Fibroblast of mammary gland (primary cell): ENCODE data around the gene USP11.
A peak's percentile ranks its signal among the peaks of the same experiment; 100 is the strongest.

Experiments
- DNase-seq: peaks from one replicate; pipeline ENCODE4 v3.0.0-alpha.2; 2010; ENCODE audit warnings: low read depth
- H3K4me3 ChIP-seq: 2 replicates; pipeline ENCODE4 v1.5.1; 2011; ENCODE audit warnings: low read depth, mild to moderate bottlenecking, low read length, moderate library complexity; ENCODE audit not compliant: control insufficient read depth
- CTCF ChIP-seq: conservative IDR thresholded peaks from 2 replicates; pipeline ENCODE4 v1.5.1; 2011; ENCODE audit warnings: low read depth, low read length, inconsistent platforms; ENCODE audit not compliant: control insufficient read depth, insufficient read depth

The USP11 gene

GRCh38 chrX:47234583-47234982 is 1.8 kb downstream of the USP11 start:
- TF ChIP-seq CTCF = no peak
- DNase-seq = peak; percentile 60
- H3K4me3 ChIP-seq = peak overlapping the region; percentile 59

GRCh38 chrX:47235691-47236103 is 2.9 kb downstream of the USP11 start:
- peak; percentile 57 for DNase-seq
- TF ChIP-seq CTCF = no peak
- no peak overlapping the region for H3K4me3 ChIP-seq

- H3K4me3 ChIP-seq = no peak overlapping the region
- no peak for DNase-seq
- TF ChIP-seq CTCF = no peak
Measured at GRCh38 chrX:47239199-47239598, 6.4 kb downstream of the USP11 start.

- no peak for DNase-seq
- no peak overlapping the region for H3K4me3 ChIP-seq
- TF ChIP-seq CTCF = no peak
Measured at GRCh38 chrX:47239898-47240545, 7.2 kb downstream of the USP11 start.

GRCh38 chrX:47240619-47241018 is 7.8 kb downstream of the USP11 start:
- no peak overlapping the region for H3K4me3 ChIP-seq
- TF ChIP-seq CTCF = no peak
- no peak for DNase-seq

GRCh38 chrX:47241201-47242011 is 8.6 kb downstream of the USP11 start:
- no peak overlapping the region for H3K4me3 ChIP-seq
- no peak for TF ChIP-seq CTCF
- no peak for DNase-seq
